GM18505 (cell line): Measurements from ENCODE around the gene DOK1.

Source experiments
- ATAC-seq: cut with Tn5 transposase; IDR thresholded peaks from one replicate; pipeline ENCODE4 v1.9.1; 2021; ENCODE audit not compliant: unreplicated experiment
- POLR2A ChIP-seq: IDR thresholded peaks from 4 replicates; pipeline ENCODE4 v1.6.1; 2011; ENCODE audit warnings: borderline replicate concordance; ENCODE audit not compliant: insufficient read depth, insufficient read length; ENCODE audit errors: extremely low read depth

DOK1 gene

DNA sequence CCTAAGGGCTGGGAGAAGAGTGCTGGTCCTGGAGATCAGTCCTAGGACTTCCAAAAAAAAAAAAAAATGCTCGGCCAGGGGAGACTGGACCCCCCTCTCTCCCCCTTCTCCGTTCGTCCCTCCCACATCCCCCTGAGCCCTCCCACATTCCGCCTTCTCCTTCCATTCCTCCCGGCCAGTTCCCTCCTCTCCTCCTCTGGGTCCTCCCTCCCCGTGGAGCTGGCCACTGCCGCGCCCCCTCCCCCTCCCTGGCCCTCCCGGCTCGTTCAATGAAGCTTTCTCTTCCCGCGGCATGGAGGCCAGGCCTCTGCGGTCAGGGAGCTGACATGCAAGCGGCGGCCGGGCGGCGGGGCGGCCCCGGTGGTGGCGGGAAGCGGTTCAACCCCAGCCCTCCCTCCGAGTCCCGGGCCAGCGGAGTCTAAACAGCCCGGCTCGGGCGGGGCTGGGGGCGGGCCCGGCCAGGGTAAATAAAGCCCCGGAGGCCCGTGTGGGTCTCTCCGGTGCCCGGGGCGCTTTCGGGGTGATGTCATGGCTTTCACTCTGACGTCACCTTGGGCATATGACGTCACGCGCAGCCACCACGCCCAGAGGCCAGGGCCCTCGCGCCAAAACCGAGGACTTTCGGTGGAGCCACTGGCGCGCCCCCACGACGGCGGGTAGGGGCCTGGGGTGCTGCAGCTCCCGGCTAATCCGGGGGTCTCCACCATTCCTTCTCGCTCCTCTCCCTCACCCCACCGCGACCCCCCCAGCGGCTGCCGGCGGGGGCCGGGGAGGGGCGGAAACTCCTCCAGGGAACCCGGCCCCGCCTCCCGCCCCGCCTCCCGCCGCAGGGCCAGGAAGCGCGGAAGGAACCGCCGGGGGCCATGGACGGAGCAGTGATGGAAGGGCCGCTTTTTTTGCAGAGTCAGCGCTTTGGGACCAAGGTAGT is at the start of gene DOK1, which contains the start of gene LOXL3:
Gene DOK1 (plus strand): TSS at position 829 of the 928 bp plus-strand sequence. CDS start 35 bp downstream, at position 864.
Gene LOXL3 (minus strand): TSS at position 51 of the 928 bp plus-strand sequence. CDS start 1,308 bp downstream, outside the sequence.
- TF ChIP-seq POLR2A: no peak
- peak; percentile 48 for ATAC-seq

DNA sequence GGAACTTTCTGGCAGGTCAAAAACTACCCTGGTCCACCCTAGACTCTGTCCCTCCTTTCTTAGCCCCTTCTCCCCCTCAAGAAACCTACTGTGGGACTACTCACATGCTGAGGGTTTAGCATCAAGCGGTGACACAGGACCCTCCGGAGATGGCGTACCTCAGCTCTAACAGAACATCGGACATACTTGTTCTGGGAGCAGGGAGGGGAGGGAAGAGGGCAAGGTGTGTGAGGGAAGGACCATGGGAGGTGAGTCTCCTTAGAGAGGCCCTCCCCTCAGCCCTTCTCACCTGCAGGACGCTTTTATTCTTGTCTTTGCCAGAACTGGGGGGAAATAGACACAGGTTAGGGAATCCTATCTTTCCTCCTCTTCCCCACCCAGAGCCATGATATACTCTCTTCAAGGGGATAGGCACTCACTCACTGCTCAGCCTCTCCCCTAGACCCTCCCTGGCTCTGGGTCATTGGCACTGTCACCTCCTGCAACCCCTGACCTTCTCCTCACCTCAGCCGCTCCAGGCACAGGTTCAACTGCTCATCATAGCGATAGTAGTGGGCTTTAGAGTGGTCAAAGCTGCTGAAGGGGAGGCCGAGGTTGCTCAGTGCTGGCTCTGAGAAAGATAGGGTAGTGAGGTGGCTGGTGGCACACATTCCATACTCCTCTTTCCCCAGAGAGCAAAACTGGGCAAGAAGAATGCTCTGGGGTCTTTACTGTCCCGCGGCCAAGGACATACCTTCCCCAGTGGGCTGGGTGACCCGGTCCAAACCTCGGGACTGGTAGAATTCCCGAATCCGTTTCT is 48.9 kb upstream of the DOK1 start:
- ATAC-seq: no peak
- TF ChIP-seq POLR2A: no peak

DNA sequence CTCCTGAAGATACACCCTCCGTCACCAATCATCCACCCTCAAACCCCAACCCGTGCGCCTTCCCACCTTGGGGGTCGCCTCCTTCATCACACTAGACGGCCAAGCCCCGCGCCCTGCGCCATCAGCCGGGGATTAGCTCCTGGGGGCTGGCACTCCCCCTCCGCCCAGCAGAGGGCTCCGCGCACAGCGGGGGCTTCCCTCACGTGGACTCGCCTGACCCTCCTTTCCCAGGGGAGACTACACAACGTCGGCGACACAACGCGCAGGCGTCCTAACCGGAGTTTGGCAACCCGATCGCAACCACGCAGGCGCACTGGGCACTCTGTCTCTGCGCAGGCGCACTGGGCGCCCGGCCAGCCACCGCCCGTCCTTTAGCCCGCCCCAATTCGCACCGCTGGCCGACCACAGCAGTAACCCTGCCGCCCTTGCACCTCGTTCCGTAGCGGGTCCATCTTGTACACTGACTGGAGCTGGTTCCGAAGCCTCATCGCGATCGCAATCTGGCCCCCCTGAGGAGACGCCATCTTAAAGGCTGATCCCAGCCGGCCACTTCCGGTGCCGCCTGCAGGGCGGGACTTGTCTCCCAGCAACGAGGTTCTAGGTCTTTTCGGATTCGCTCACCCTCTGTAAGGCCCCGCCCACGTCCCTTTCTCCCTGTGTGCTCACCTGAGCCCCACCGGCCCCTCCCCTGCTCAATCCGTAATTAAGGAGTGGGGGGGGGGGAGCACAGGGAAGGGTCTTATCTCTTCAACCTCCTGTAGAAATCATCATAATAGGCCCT is 47.2 kb upstream of the DOK1 start, which contains the start of gene PCGF1:
Gene PCGF1 (minus strand): TSS at position 551 of the 781 bp plus-strand sequence. CDS start 27 bp downstream, at position 524.
- TF ChIP-seq POLR2A: peak; percentile 94
- peak; percentile 87 for ATAC-seq

GRCh38 chr2:74507926-74508520 is 46.5 kb upstream of the DOK1 start:
- no peak for TF ChIP-seq POLR2A
- peak; percentile 14 for ATAC-seq

DNA sequence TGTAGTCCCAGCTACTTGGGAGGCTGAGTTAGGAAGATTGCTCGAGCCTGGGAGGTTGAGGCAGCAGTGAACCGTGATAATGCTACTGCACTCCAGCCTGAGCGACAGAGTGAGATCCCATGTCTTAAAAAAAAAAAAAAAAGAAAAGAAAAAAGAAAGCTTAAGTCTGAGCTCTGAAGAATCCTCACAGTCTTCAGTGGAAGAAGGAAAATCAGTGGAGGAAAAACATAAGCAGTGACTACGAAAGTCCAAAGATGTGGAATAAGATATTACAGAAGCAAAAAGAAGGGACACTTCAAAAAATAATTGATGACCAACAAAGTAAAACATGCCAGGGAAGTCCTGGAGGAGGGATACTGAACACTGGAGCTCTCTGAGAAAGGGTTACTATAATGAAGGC is 44.2 kb upstream of the DOK1 start:
- ATAC-seq: no peak
- no peak for TF ChIP-seq POLR2A

- no peak for ATAC-seq
These were observed 43.2 kb upstream of the DOK1 start for GRCh38 chr2:74511104-74511989.

GRCh38 chr2:74512744-74513604 is 41.5 kb upstream of the DOK1 start:
- TF ChIP-seq POLR2A: no peak
- ATAC-seq: no peak

More at GRCh38 chr2:74511104-74511989, 43.2 kb upstream of the DOK1 start:
- TF ChIP-seq POLR2A: no peak

GRCh38 chr2:74513605-74514367 is 40.7 kb upstream of the DOK1 start:
- no peak for ATAC-seq

GRCh38 chr2:74514368-74515270 is 39.9 kb upstream of the DOK1 start, which contains the start of gene TLX2:
Gene TLX2, plus strand, starts transcription at chr2:74514450. Its CDS starts 357 bp downstream, at chr2:74514807.
- no peak for ATAC-seq
- no peak for TF ChIP-seq POLR2A

More at GRCh38 chr2:74513605-74514367, 40.7 kb upstream of the DOK1 start:
- no peak for TF ChIP-seq POLR2A

GRCh38 chr2:74515271-74515980 is 39.1 kb upstream of the DOK1 start:
- no peak for ATAC-seq

More at GRCh38 chr2:74515271-74515980, 39.1 kb upstream of the DOK1 start:
- TF ChIP-seq POLR2A: no peak
